A549 (cell line): Measurements from ENCODE around the gene TNN. TPM values are rescaled to one million over a fixed set of nuclear protein-coding genes. Genes with fewer than 3 reads are reported as not detected.

Experiments
- ATAC-seq, 2 experiments: fragments of 200-7000 bp in 1 of 2; fragments of >200 bp in 1 of 2; cut with Nextera tagmentation in 1 of 2; cut with Tn5 transposase in 1 of 2; 3 replicates each; pipeline versions ENCODE4 v1.8.0 to v1.9.1; 2018 to 2020; ENCODE audit warnings: mild to moderate bottlenecking in 1 of 2, moderate library complexity in 1 of 2
- CTCF ChIA-PET: fragments of 300-600 bp; sonication (Branson Sonifier 250); formaldehyde crosslinking; extraction: SDS; loops from one replicate; lab custom pipeline; 2021; ENCODE audit warnings: antibody characterized with exemption, inconsistent platforms; lab: Yijun Ruan, JAX
- POLR2A ChIA-PET: fragments of 350-600 bp; formaldehyde crosslinking; extraction: SDS; loops from one replicate; lab custom pipeline; 2021; ENCODE audit warnings: antibody characterized with exemption, inconsistent platforms; lab: Yijun Ruan, JAX
- DNase-seq, 2 experiments: peaks; one replicate each; pipeline versions ENCODE4 v3.0.0 to v3.0.0-alpha.2; 2011 to 2016; ENCODE audit warnings: low read depth in 1 of 2, low spot score in 1 of 2
- FAIRE-seq: peaks from 2 replicates; lab custom pipeline; 2011; peaks lifted over from hg19 to GRCh38; lab: Jason Lieb, UNC
- H3K27ac ChIP-seq, 2 experiments: fragments of >200 bp; sonication (Bioruptor Twin); formaldehyde crosslinking; 3 replicates each; pipeline ENCODE4 v1.5.1; 2016 to 2017
- H3K4me1 ChIP-seq: fragments of >200 bp; sonication (Bioruptor Twin); formaldehyde crosslinking; 3 replicates; pipeline ENCODE4 v1.6.1; 2016
- H3K4me2 ChIP-seq: fragments of >200 bp; sonication (Bioruptor Twin); formaldehyde crosslinking; 3 replicates; pipeline ENCODE4 v1.6.1; 2016
- H3K4me3 ChIP-seq: fragments of >200 bp; sonication (Bioruptor Twin); formaldehyde crosslinking; 3 replicates; pipeline ENCODE4 v1.5.1; 2016
- H3K9me3 ChIP-seq: fragments of >200 bp; sonication (Bioruptor Twin); formaldehyde crosslinking; 3 replicates; pipeline ENCODE4 v1.6.1; 2016
- CBX2 ChIP-seq: fragments of 200-600 bp; sonication (generic); IDR thresholded peaks from 2 replicates; pipeline ENCODE4 v1.6.1; 2016; ENCODE audit warnings: low read depth, mild to moderate bottlenecking, borderline replicate concordance
- CHD4 ChIP-seq: fragments of 200-600 bp; sonication (generic); IDR thresholded peaks from 2 replicates; pipeline ENCODE4 v1.6.1; 2016; ENCODE audit warnings: antibody characterized with exemption, mild to moderate bottlenecking, borderline replicate concordance
- EHMT2 ChIP-seq: fragments of 200-600 bp; sonication (generic); IDR thresholded peaks from 2 replicates; pipeline ENCODE4 v1.6.1; 2016; ENCODE audit warnings: antibody characterized with exemption, low read depth, mild to moderate bottlenecking, moderate library complexity
- EP300 ChIP-seq, 2 experiments: fragments of >200 bp; sonication (Bioruptor Twin); formaldehyde crosslinking; IDR thresholded peaks; 2 replicates in 1 of 2; 3 replicates in 1 of 2; pipeline ENCODE4 v1.6.1; 2016 to 2017
- ESRRA ChIP-seq: fragments of 150-350 bp; IDR thresholded peaks from 2 replicates; pipeline ENCODE4 v1.6.1; 2014; ENCODE audit warnings: mild to moderate bottlenecking, low read length, borderline replicate concordance
- FOSB ChIP-seq: fragments of 250-450 bp; sonication (Bioruptor Pico); IDR thresholded peaks from 2 replicates; pipeline ENCODE4 v1.5.0; 2020; ENCODE audit warnings: mild to moderate bottlenecking, moderate library complexity
- HDAC2 ChIP-seq: fragments of 200-600 bp; sonication (generic); IDR thresholded peaks from 2 replicates; pipeline ENCODE4 v1.6.1; 2016
- HOXB13 ChIP-seq: fragments of 250-450 bp; sonication (Bioruptor Pico); IDR thresholded peaks from 2 replicates; pipeline ENCODE4 v1.5.0; 2020; ENCODE audit warnings: low read depth, mild to moderate bottlenecking, moderate library complexity
- MAFK ChIP-seq: fragments of 450-650 bp; IDR thresholded peaks from 2 replicates; pipeline ENCODE4 v1.6.1; 2014; ENCODE audit not compliant: partially characterized antibody
- NPAS2 ChIP-seq: fragments of 250-450 bp; sonication (Bioruptor Pico); IDR thresholded peaks from 2 replicates; pipeline ENCODE4 v1.8.0; 2022; ENCODE audit warnings: mild to moderate bottlenecking, moderate library complexity, borderline replicate concordance
- NR3C1 ChIP-seq: fragments of >200 bp; sonication (Bioruptor Twin); formaldehyde crosslinking; IDR thresholded peaks from 3 replicates; pipeline ENCODE4 v1.6.1; 2017
- PHF8 ChIP-seq: fragments of 200-600 bp; sonication (generic); IDR thresholded peaks from 2 replicates; pipeline ENCODE4 v1.6.1; 2016; ENCODE audit warnings: low read depth, mild to moderate bottlenecking, antibody characterized with exemption, moderate library complexity, borderline replicate concordance
- POLR2A ChIP-seq: IDR thresholded peaks from 2 replicates; pipeline ENCODE4 v1.6.1; 2012; ENCODE audit warnings: mild to moderate bottlenecking, low read length
- RARB ChIP-seq: fragments of 250-450 bp; sonication (Bioruptor Pico); IDR thresholded peaks from 2 replicates; pipeline ENCODE4 v1.8.0; 2021; ENCODE audit warnings: mild to moderate bottlenecking, moderate library complexity
- RCOR1 ChIP-seq: fragments of 150-350 bp; IDR thresholded peaks from 2 replicates; pipeline ENCODE4 v1.6.1; 2014; ENCODE audit warnings: antibody characterized with exemption, low read length, low read depth
- RFX5 ChIP-seq: fragments of 450-650 bp; IDR thresholded peaks from 2 replicates; pipeline ENCODE4 v1.7.1; 2014; ENCODE audit warnings: antibody characterized with exemption, mild to moderate bottlenecking, moderate library complexity
- RNF2 ChIP-seq: fragments of 200-600 bp; sonication (generic); IDR thresholded peaks from 2 replicates; pipeline ENCODE4 v1.6.1; 2016; ENCODE audit warnings: low read depth, mild to moderate bottlenecking, antibody characterized with exemption, moderate library complexity, borderline replicate concordance
- SMC3 ChIP-seq: fragments of >200 bp; sonication (Bioruptor Twin); formaldehyde crosslinking; IDR thresholded peaks from 3 replicates; pipeline ENCODE4 v1.6.1; 2018; ENCODE audit warnings: inconsistent platforms
- SREBF2 ChIP-seq: fragments of 450-650 bp; IDR thresholded peaks from 2 replicates; pipeline ENCODE4 v1.6.1; 2014; ENCODE audit warnings: mild to moderate bottlenecking, moderate library complexity
- ZC3H11A ChIP-seq: fragments of 450-650 bp; IDR thresholded peaks from 2 replicates; pipeline ENCODE4 v1.6.1; 2014; ENCODE audit warnings: antibody characterized with exemption, mild to moderate bottlenecking
- ZNF302 ChIP-seq: fragments of 250-450 bp; sonication (Bioruptor Pico); IDR thresholded peaks from 2 replicates; pipeline ENCODE4 v1.9.0; 2021; ENCODE audit warnings: inconsistent platforms, mild to moderate bottlenecking, moderate library complexity
- WGBS: methylation state at CpG from one replicate; pipeline ENCODE4 v1.1.6; 2017; ENCODE audit errors: missing lambda C conversion rate; 5-methylcytosine and 5-hydroxymethylcytosine counted together
- polyA plus RNA-seq, 4 experiments: library from polyadenylated mRNA; depleted of rRNA in 3 of 4; stranded (reverse); fragments of >200 nt; fragmentation: RNase III in 1 of 4; extraction: RNeasy Plus Mini Kit Qiagen cat#74134 plus additional on column Dnase treatment in 1 of 4; gene quantifications; 2 replicates in 3 of 4; 3 replicates in 1 of 4; pipeline ENCODE4 v1.2.3, GENCODE V29; 2011 to 2017
- TF ChIP-seq, protein P1 (sequence below): fragments of 250-450 bp; sonication (Bioruptor Pico); IDR thresholded peaks from 2 replicates; pipeline ENCODE4 v1.5.0; 2020; ENCODE audit warnings: low read depth, mild to moderate bottlenecking, moderate library complexity
- TF ChIP-seq, protein P2 (sequence below): fragments of >200 bp; sonication (Bioruptor Twin); formaldehyde crosslinking; IDR thresholded peaks from 2 replicates; pipeline ENCODE4 v1.6.1; 2016
- TF ChIP-seq, protein P3 (sequence below): fragments of >200 bp; sonication (Bioruptor Twin); formaldehyde crosslinking; IDR thresholded peaks from 3 replicates; pipeline ENCODE4 v1.5.1; 2016
- TF ChIP-seq, protein P4 (sequence below): IDR thresholded peaks from 2 replicates; pipeline ENCODE4 v1.6.1; 2012

TNN gene
- polyA plus RNA-seq, 2 of the 4 experiments (the other 2 are of a cell fraction) = not detected

DNA sequence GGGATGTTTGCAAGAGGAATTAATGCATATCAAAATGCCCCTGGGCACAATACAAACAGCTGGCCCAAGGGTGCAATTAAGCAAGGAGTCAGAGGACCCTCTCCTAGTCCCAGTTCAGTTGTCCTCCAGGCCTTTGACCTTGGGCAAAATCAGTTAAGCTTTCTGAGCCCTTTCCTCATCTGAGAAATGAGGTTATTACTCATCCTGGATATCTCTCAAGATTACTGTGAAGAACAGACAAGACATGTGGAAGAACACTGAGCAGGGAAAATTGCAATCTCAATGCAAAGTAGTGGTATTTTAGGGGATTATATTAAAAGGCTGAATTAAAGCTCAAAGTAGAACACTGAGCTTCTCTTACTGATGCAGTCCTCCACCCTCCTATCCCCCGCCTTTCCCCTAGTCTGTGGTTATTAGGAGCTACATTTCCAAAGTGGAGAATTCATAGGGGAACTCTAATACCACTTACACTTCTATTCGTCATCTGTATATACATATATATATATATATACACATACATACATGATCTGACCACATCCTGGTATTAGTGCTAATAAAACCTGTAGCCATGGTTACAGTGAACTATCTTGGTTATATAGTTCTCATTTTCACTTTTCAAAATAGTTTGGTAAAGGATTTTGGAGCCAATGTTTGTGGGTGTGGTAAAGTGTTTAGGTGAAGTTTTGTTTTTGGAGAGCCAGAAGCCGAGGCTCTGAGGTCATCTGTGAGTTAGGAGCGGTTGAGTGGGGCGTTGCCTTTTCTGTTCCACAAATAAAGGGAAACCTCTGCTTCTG, 106.9 kb downstream of the TNN start:
- no peak for DNase-seq
- no peak overlapping the region for H3K4me2 ChIP-seq
- no peaks in the 10 kb centered on the region for H3K4me1 ChIP-seq
- no peak overlapping the region for H3K4me3 ChIP-seq
- H3K27ac ChIP-seq = no peak overlapping the region
- ATAC-seq = no peak
- WGBS = 15% methylated on average over 5 of the region's 5 CpGs
- ChIA-PET POLR2A (interaction anchor here (0.5 kb wide), 1 partner anchor 203 kb away, joined by 6 read pairs; no protein-coding TSS in a partner anchor), CTCF (interaction anchor here (0.6 to 3.1 kb wide), 5 partner anchors 20 to 258 kb away, joined by 3 to 11 read pairs (median 6); no protein-coding TSS in a partner anchor)
- H3K9me3 ChIP-seq = no peaks in the 10 kb centered on the region
- TF ChIP-seq CBX2 (no peak), ESRRA (no peak), PHF8 (no peak), HOXB13 (CRISPR knock-in tag) (no peak)
- FAIRE-seq = no peak

DNA sequence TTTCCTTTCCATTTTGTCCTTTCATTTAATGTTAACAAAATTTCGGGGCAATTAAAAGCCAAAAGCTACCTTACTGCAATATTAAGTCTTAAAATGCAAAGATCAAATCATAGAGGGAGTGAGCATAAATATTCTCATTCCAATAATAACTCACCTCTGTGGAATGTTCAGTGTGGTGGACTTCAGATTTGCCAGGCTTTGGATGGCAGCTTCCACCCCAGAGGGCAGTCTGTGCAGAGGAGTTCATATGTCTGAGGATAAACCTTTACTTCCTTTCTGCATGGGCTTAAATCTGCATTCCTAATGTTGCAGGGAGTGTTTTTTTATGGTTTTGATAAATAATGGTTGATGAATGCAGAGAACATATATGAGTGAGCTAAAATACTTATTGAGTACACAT, 108.6 kb downstream of the TNN start:
- DNase-seq (no peak), FAIRE-seq (no peak), ATAC-seq (no peak)
- WGBS = 2% methylated on average over 1 of the region's 1 CpG
- POLR2A ChIA-PET = no interaction called here
- TF ChIP-seq SREBF2 (no peak), POLR2A (no peak), CHD4 (no peak), ZC3H11A (no peak), NR3C1 (no peak), FOSB (no peak), ESRRA (no peak), EP300 (IDR thresholded peaks at IDR 0.05) (no peak), ZNF302 (CRISPR knock-in tag) (no peak)
- no peaks in the 10 kb centered on the region for H3K9me3 ChIP-seq
- CTCF ChIA-PET = interaction anchor here (1.3 kb wide), 1 partner anchor 31 kb away, joined by 3 read pairs; no protein-coding TSS in a partner anchor
- no peak overlapping the region for H3K4me3 ChIP-seq
- no peak overlapping the region for H3K27ac ChIP-seq
- H3K4me1 ChIP-seq = no peaks in the 10 kb centered on the region
- H3K4me2 ChIP-seq = no peak overlapping the region

DNA sequence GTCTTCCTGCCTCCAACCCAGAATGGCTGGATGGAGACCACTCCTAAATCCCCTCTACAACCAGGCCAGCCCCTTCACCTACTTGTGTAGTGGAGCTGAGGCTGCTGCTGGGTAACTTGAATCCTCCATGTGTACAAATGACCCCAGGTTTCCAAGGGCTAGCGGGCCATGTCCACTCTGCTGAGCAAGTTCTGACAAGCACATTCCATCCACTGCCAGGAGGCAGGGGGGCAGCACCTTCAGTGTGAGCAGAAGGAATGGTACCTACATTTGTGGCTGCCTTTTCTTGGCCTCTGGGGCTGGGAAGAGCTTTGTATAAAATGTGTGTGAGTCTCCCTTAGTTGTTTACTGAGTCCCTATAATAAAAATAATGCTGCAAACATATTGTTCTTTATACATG, 110.4 kb downstream of the TNN start:
- H3K4me2 ChIP-seq = no peak overlapping the region
- ATAC-seq = no peak
- CTCF ChIA-PET = interaction anchor here (1.4 kb wide), 1 partner anchor 23 kb away, joined by 3 read pairs; no protein-coding TSS in a partner anchor

DNA sequence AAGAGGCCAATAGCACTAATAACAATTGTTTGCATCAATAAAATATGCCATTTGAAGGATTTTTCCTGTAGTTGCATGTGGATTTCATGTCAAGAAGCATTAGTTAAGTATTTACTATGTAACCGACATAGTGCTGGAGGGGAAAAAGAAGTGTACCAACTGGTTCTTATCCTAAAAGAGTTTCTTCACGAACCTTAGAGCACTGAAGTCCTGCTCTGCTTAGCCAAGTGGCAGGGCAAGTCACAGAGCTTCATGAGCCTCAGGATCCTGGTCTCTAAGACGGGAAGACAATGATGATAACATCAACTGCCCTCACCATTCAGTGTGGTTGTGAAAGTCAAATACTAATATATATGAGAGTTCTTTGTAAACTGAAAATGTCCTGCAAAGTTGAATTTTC, 110.8 kb downstream of the TNN start:
- ChIA-PET POLR2A (no interaction called here), CTCF (interaction anchor here (1.4 kb wide), 1 partner anchor 24 kb away, joined by 3 read pairs; no protein-coding TSS in a partner anchor)
- Histone ChIP-seq H3K27ac (no peak overlapping the region), H3K4me3 (no peak overlapping the region), H3K4me2 (no peak overlapping the region), H3K4me1 (no peaks in the 10 kb centered on the region), H3K9me3 (no peaks in the 10 kb centered on the region)
- no peak for ATAC-seq
- FAIRE-seq = no peak
- TF ChIP-seq, protein P1, sequence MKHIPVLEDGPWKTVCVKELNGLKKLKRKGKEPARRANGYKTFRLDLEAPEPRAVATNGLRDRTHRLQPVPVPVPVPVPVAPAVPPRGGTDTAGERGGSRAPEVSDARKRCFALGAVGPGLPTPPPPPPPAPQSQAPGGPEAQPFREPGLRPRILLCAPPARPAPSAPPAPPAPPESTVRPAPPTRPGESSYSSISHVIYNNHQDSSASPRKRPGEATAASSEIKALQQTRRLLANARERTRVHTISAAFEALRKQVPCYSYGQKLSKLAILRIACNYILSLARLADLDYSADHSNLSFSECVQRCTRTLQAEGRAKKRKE (CRISPR knock-in tag) = no peak
- TF ChIP-seq RFX5 = no peak
- no peak for TF ChIP-seq ZNF302 (CRISPR knock-in tag)
- no peak for TF ChIP-seq MAFK
- no peak for TF ChIP-seq EHMT2
- no peak for TF ChIP-seq HDAC2
- no peak for TF ChIP-seq SMC3
- no peak for TF ChIP-seq RNF2
- TF ChIP-seq NPAS2 (CRISPR knock-in tag) = no peak
- TF ChIP-seq, protein P2, sequence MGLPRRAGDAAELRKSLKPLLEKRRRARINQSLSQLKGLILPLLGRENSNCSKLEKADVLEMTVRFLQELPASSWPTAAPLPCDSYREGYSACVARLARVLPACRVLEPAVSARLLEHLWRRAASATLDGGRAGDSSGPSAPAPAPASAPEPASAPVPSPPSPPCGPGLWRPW = no peak
- TF ChIP-seq RCOR1 = no peak
- TF ChIP-seq, protein P3, sequence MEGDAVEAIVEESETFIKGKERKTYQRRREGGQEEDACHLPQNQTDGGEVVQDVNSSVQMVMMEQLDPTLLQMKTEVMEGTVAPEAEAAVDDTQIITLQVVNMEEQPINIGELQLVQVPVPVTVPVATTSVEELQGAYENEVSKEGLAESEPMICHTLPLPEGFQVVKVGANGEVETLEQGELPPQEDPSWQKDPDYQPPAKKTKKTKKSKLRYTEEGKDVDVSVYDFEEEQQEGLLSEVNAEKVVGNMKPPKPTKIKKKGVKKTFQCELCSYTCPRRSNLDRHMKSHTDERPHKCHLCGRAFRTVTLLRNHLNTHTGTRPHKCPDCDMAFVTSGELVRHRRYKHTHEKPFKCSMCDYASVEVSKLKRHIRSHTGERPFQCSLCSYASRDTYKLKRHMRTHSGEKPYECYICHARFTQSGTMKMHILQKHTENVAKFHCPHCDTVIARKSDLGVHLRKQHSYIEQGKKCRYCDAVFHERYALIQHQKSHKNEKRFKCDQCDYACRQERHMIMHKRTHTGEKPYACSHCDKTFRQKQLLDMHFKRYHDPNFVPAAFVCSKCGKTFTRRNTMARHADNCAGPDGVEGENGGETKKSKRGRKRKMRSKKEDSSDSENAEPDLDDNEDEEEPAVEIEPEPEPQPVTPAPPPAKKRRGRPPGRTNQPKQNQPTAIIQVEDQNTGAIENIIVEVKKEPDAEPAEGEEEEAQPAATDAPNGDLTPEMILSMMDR = no peak
- TF ChIP-seq RARB = no peak
- TF ChIP-seq, protein P4, sequence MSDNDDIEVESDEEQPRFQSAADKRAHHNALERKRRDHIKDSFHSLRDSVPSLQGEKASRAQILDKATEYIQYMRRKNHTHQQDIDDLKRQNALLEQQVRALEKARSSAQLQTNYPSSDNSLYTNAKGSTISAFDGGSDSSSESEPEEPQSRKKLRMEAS = no peak
- 10% methylated on average over 3 of the region's 3 CpGs for WGBS
- no peak for DNase-seq

More for the DNA sequence above, 110.4 kb downstream of the TNN start:
- no peak overlapping the region for H3K27ac ChIP-seq
- TF ChIP-seq POLR2A = no peak
- TF ChIP-seq, all 56 proteins: peak for 0
- POLR2A ChIA-PET = no interaction called here
- 30% methylated on average over 1 of the region's 1 CpG for WGBS
- Histone ChIP-seq H3K9me3 (no peaks in the 10 kb centered on the region), H3K4me3 (no peak overlapping the region), H3K4me1 (no peaks in the 10 kb centered on the region)
- FAIRE-seq (no peak), DNase-seq (no peak)
